Measurements from ENCODE around the gene NR1H2. TPM values are rescaled to one million over a fixed set of nuclear protein-coding genes. Genes with fewer than 3 reads are reported as not detected.

The NR1H2 gene
- polyA plus RNA-seq, 3 donors, result 77.1 to 111 (median 78.9) TPM

DNA sequence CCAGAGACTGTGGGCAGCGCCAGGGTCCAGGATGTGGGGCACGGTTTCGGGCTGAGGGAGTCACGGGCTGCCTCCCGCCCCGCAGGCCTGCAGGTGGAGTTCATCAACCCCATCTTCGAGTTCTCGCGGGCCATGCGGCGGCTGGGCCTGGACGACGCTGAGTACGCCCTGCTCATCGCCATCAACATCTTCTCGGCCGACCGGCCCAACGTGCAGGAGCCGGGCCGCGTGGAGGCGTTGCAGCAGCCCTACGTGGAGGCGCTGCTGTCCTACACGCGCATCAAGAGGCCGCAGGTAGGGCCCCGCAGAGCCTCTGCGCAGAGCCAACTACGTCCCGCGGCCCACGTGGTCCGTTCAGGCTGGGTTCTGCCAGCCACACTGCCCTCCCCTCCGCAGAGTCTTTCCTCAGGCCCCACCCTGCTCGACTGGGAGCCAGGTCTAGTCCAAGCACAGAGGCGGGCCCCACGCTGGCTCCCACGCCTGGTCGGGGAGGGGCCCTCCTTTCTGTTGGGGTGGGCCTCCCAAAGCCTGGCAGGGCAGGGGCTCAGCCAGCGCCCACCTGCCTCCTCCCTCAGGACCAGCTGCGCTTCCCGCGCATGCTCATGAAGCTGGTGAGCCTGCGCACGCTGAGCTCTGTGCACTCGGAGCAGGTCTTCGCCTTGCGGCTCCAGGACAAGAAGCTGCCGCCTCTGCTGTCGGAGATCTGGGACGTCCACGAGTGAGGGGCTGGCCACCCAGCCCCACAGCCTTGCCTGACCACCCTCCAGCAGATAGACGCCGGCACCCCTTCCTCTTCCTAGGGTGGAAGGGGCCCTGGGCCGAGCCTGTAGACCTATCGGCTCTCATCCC lies 5.8 kb downstream of the NR1H2 start:
- Mint-ChIP-seq H3K27ac (peak overlapping the region in 1 of 7 donors; percentile 25), H3K4me3 (no peak overlapping the region), H3K36me3 (peaks cover 47 to 56% of the 10 kb centered on the region in 2 donors), H3K9me3 (peaks cover 0 to 2% (median 0%) of the 10 kb centered on the region in 7 donors), H3K27me3 (ENCODE audit: low read depth in 3 of 3) (peaks cover 0 to 5% (median 3%) of the 10 kb centered on the region in 3 donors), H3K4me1 (peaks cover 46% of the 10 kb centered on the region)
- Histone ChIP-seq H3K79me2 (ENCODE audit: insufficient read depth, low read length) (peaks cover 44% of the 10 kb centered on the region), H2AFZ (ENCODE audit: insufficient read depth, low read depth, low read length, poor library complexity, severe bottlenecking) (no peak overlapping the region), H3K27me3 (ENCODE audit: control insufficient read depth in 2 of 2, insufficient read depth in 2 of 2, low read length in 2 of 2) (no peaks in the 10 kb centered on the region), H3K4me2 (replicated peaks; ENCODE audit: extremely low read depth, low read length, poor library complexity, severe bottlenecking) (no peak overlapping the region), H3K27ac (ENCODE audit: low read depth in 1 of 2, low read length in 2 of 2) (no peak overlapping the region), H3K9me3 (replicated peaks in 1 of 2; ENCODE audit: control insufficient read depth in 1 of 2, insufficient read depth in 1 of 2, low read length in 2 of 2) (no peaks in the 10 kb centered on the region), H4K20me1 (ENCODE audit: insufficient read depth, low read length) (peaks cover 66% of the 10 kb centered on the region), H3K9ac (ENCODE audit: insufficient read depth, low read length, poor library complexity, severe bottlenecking) (no peak overlapping the region), H3K4me3 (replicated peaks in 1 of 3; ENCODE audit: low read depth in 2 of 3, low read length in 3 of 3) (no peak overlapping the region), H3K4me1 (ENCODE audit: control insufficient read depth in 1 of 2, insufficient read depth in 2 of 2, low read length in 2 of 2) (peaks cover 36 to 48% of the 10 kb centered on the region in 2 donors), H3K36me3 (replicated peaks in 1 of 2; ENCODE audit: control insufficient read depth in 1 of 2, insufficient read depth in 2 of 2, low read length in 2 of 2) (peaks cover 57 to 58% of the 10 kb centered on the region in 2 donors)
- TF ChIP-seq, protein P1, sequence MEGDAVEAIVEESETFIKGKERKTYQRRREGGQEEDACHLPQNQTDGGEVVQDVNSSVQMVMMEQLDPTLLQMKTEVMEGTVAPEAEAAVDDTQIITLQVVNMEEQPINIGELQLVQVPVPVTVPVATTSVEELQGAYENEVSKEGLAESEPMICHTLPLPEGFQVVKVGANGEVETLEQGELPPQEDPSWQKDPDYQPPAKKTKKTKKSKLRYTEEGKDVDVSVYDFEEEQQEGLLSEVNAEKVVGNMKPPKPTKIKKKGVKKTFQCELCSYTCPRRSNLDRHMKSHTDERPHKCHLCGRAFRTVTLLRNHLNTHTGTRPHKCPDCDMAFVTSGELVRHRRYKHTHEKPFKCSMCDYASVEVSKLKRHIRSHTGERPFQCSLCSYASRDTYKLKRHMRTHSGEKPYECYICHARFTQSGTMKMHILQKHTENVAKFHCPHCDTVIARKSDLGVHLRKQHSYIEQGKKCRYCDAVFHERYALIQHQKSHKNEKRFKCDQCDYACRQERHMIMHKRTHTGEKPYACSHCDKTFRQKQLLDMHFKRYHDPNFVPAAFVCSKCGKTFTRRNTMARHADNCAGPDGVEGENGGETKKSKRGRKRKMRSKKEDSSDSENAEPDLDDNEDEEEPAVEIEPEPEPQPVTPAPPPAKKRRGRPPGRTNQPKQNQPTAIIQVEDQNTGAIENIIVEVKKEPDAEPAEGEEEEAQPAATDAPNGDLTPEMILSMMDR (IDR thresholded peaks at IDR 0.05), result no peak
- WGBS (ENCODE audit: insufficient coverage), result 94% methylated on average over 56 of the region's 58 CpGs
- intact Hi-C loops (cut with micrococcal nuclease), result loop anchor here in 1 of 2 donors (5.0 kb wide), 1 partner anchor 130 kb away; the partner anchor contains the start of genes ASPDH and JOSD2
- no peak for DNase-seq

DNA sequence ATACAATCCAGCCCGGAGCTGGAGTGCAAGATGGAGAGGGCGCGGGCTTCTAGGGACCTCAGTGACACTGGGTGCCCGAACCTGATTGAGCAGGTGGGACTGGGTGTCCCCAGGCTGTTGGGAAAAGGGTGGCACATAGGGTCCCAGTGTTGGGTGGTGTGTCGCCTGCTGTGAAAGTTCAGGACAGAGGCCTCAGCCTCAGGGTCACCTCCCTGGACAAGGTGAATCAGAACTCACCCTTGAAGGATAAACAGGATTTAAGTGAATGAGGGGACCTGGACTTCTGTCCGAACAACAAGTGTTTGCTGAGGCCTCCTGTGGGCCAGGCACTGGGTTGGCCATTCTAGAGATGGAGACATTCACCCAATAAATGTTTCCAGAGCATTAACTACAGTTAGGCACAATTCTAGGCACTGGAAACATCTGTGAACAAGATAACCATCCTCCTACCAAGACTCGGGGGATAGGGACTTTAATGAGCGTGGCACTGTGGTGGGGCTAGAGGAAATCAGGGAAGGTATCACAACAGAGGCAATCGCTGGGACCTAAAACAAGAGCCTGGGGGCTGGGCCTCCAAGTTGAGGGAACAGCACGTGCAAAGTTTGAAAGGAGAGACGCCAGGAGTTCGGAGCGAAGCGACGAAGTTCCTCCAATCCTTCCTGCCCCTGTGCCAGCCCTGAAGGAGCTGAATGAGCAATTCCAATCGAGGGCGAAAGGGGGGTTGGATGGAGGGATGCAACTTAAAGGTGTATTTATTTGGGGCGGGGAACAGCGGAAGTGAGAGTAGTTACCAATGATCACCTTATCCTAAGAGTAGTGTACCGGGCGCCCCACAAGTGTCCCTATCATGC lies 7.0 kb downstream of the NR1H2 start:
- Histone ChIP-seq H4K20me1 (ENCODE audit: insufficient read depth, low read length) (peaks cover 55% of the 10 kb centered on the region), H3K4me2 (replicated peaks; ENCODE audit: extremely low read depth, low read length, poor library complexity, severe bottlenecking) (peak overlapping the region; percentile 99), H3K4me3 (replicated peaks in 1 of 3; ENCODE audit: low read depth in 2 of 3, low read length in 3 of 3) (peak overlapping the region; percentile 27 to 86 (median 28)), H3K4me1 (ENCODE audit: control insufficient read depth in 1 of 2, insufficient read depth in 2 of 2, low read length in 2 of 2) (peaks cover 47 to 58% of the 10 kb centered on the region in 2 donors), H3K27ac (ENCODE audit: low read depth in 1 of 2, low read length in 2 of 2) (peak overlapping the region; percentile 61 to 64), H3K79me2 (ENCODE audit: insufficient read depth, low read length) (peaks cover 39% of the 10 kb centered on the region), H3K9me3 (replicated peaks in 1 of 2; ENCODE audit: control insufficient read depth in 1 of 2, insufficient read depth in 1 of 2, low read length in 2 of 2) (no peaks in the 10 kb centered on the region), H3K9ac (ENCODE audit: insufficient read depth, low read length, poor library complexity, severe bottlenecking) (peak overlapping the region; percentile 61), H2AFZ (ENCODE audit: insufficient read depth, low read depth, low read length, poor library complexity, severe bottlenecking) (no peak overlapping the region), H3K36me3 (replicated peaks in 1 of 2; ENCODE audit: control insufficient read depth in 1 of 2, insufficient read depth in 2 of 2, low read length in 2 of 2) (peaks cover 46 to 47% of the 10 kb centered on the region in 2 donors), H3K27me3 (ENCODE audit: control insufficient read depth in 2 of 2, insufficient read depth in 2 of 2, low read length in 2 of 2) (no peaks in the 10 kb centered on the region)
- no peak for DNase-seq
- Mint-ChIP-seq H3K27me3 (ENCODE audit: low read depth in 3 of 3) (peaks cover 0 to 5% (median 3%) of the 10 kb centered on the region in 3 donors), H3K4me1 (peaks cover 49% of the 10 kb centered on the region), H3K9me3 (peaks cover 0 to 4% (median 0%) of the 10 kb centered on the region in 7 donors), H3K36me3 (peaks cover 38 to 44% of the 10 kb centered on the region in 2 donors), H3K4me3 (peak overlapping the region; percentile 82 to 95), H3K27ac (peak overlapping the region; percentile 90 to 98 (median 96))
- 64% methylated on average over 15 of the region's 21 CpGs for WGBS (ENCODE audit: insufficient coverage)
- TF ChIP-seq, protein P1 (IDR thresholded peaks at IDR 0.05), result no peak
- intact Hi-C loops (cut with micrococcal nuclease), result loop anchor here in 1 of 2 donors (5.0 kb wide), 1 partner anchor 129 kb away; the partner anchor contains the start of genes ASPDH and JOSD2

All from CD14-positive monocyte (primary cell).